BLaER1 treated with 17β-estradiol and CSF1 and Interleukin-3, amounts not matched to agents 10 nM and 100 nM (cell line): ENCODE measurements around the gene ARHGAP42.
A peak's percentile ranks its signal among the peaks of the same experiment; 100 is the strongest.

ENCODE experiments used
- H3K27ac ChIP-seq, 11 experiments: shearing (Covaris generic); formaldehyde crosslinking; 2 replicates each; pipeline ENCODE4 v1.8.1; 2022
- H3K27me3 ChIP-seq, 11 experiments: shearing (Covaris generic); formaldehyde crosslinking; 2 replicates each; pipeline ENCODE4 v1.8.1; 2022
- H3K36me3 ChIP-seq, 11 experiments: shearing (Covaris generic); formaldehyde crosslinking; 2 replicates each; pipeline ENCODE4 v1.8.1; 2022
- H3K4me1 ChIP-seq, 10 experiments: shearing (Covaris generic); formaldehyde crosslinking; 2 replicates each; pipeline ENCODE4 v1.8.1; 2022
- H3K4me2 ChIP-seq, 11 experiments: shearing (Covaris generic); formaldehyde crosslinking; 2 replicates each; pipeline ENCODE4 v1.8.1; 2022
- H3K4me3 ChIP-seq, 10 experiments: shearing (Covaris generic); formaldehyde crosslinking; 2 replicates each; pipeline ENCODE4 v1.8.1; 2022
- H3K9ac ChIP-seq, 11 experiments: shearing (Covaris generic); formaldehyde crosslinking; 2 replicates each; pipeline ENCODE4 v1.8.1; 2022
- H3K9me3 ChIP-seq, 11 experiments: shearing (Covaris generic); formaldehyde crosslinking; replicated peaks in 1 of 11; 2 replicates each; pipeline ENCODE4 v1.8.1; 2022
- H4K20me1 ChIP-seq, 11 experiments: shearing (Covaris generic); formaldehyde crosslinking; 2 replicates each; pipeline ENCODE4 v1.8.1; 2022
- Cebpa-rat ChIP-seq, 11 experiments: shearing (Covaris generic); IDR thresholded peaks; 2 replicates each; pipeline ENCODE4 v1.8.1; 2022

ARHGAP42 gene

GRCh38 chr11:100969008-100969407 lies 281.9 kb downstream of the ARHGAP42 start:
- H3K9ac ChIP-seq, result no peak overlapping the region
- no peaks in the 10 kb centered on the region for H3K27me3 ChIP-seq
- no peak overlapping the region for H3K4me3 ChIP-seq
- TF ChIP-seq Cebpa-rat (IDR thresholded peaks at IDR 0.05), result peak in 2 of 11 experiments; percentile 44 to 62; a peak in 2 of 22 replicates
- H4K20me1 ChIP-seq, result no peaks in the 10 kb centered on the region
- H3K9me3 ChIP-seq, result peaks cover 4 to 19% (median 13%) of the 10 kb centered on the region in 11 experiments; a peak in 12 of 22 replicates
- H3K4me2 ChIP-seq, result no peak overlapping the region
- peaks cover 7 to 64% (median 30%) of the 10 kb centered on the region in 11 experiments; a peak in 20 of 22 replicates for H3K36me3 ChIP-seq
- H3K27ac ChIP-seq, result no peak overlapping the region
- no peaks in the 10 kb centered on the region for H3K4me1 ChIP-seq

GRCh38 chr11:100970283-100971164 lies 283.4 kb downstream of the ARHGAP42 start:
- Histone ChIP-seq H3K9ac (no peak overlapping the region), H4K20me1 (no peaks in the 10 kb centered on the region), H3K9me3 (peaks cover 0 to 15% (median 9%) of the 10 kb centered on the region in 11 experiments; a peak in 10 of 22 replicates), H3K4me1 (no peaks in the 10 kb centered on the region), H3K27me3 (no peaks in the 10 kb centered on the region), H3K4me3 (no peak overlapping the region), H3K36me3 (peaks cover 0 to 64% (median 26%) of the 10 kb centered on the region in 11 experiments; a peak in 18 of 22 replicates), H3K27ac (no peak overlapping the region), H3K4me2 (no peak overlapping the region)
- no peak for TF ChIP-seq Cebpa-rat (IDR thresholded peaks at IDR 0.05)

- H3K27me3 ChIP-seq, result no peaks in the 10 kb centered on the region
- H4K20me1 ChIP-seq, result no peaks in the 10 kb centered on the region
- peaks cover 0 to 15% (median 9%) of the 10 kb centered on the region in 11 experiments; a peak in 10 of 22 replicates for H3K9me3 ChIP-seq
- peaks cover 7 to 64% (median 40%) of the 10 kb centered on the region in 11 experiments; a peak in 21 of 22 replicates for H3K36me3 ChIP-seq
- TF ChIP-seq Cebpa-rat (IDR thresholded peaks at IDR 0.05), result no peak
- H3K4me2 ChIP-seq, result no peak overlapping the region
- no peaks in the 10 kb centered on the region for H3K4me1 ChIP-seq
- H3K9ac ChIP-seq, result no peak overlapping the region
- H3K4me3 ChIP-seq, result no peak overlapping the region
- no peak overlapping the region for H3K27ac ChIP-seq
These were observed 285.0 kb downstream of the ARHGAP42 start for GRCh38 chr11:100972046-100972445.

- no peak overlapping the region for H3K4me3 ChIP-seq
- no peak for TF ChIP-seq Cebpa-rat (IDR thresholded peaks at IDR 0.05)
- no peaks in the 10 kb centered on the region for H3K27me3 ChIP-seq
These were observed 291.4 kb downstream of the ARHGAP42 start for GRCh38 chr11:100978442-100978841.

GRCh38 chr11:100978939-100979338 lies 291.9 kb downstream of the ARHGAP42 start:
- no peaks in the 10 kb centered on the region for H3K4me1 ChIP-seq
- H3K9ac ChIP-seq, result no peak overlapping the region
- H4K20me1 ChIP-seq, result no peaks in the 10 kb centered on the region; a peak in 1 of 22 replicates
- H3K4me2 ChIP-seq, result no peak overlapping the region
- TF ChIP-seq Cebpa-rat (IDR thresholded peaks at IDR 0.05), result no peak
- no peaks in the 10 kb centered on the region for H3K9me3 ChIP-seq
- no peak overlapping the region for H3K27ac ChIP-seq
- H3K27me3 ChIP-seq, result no peaks in the 10 kb centered on the region
- H3K4me3 ChIP-seq, result no peak overlapping the region
- peaks cover 11 to 65% (median 35%) of the 10 kb centered on the region in 11 experiments; a peak in 21 of 22 replicates for H3K36me3 ChIP-seq

More at GRCh38 chr11:100978442-100978841, 291.4 kb downstream of the ARHGAP42 start:
- H3K4me1 ChIP-seq, result no peaks in the 10 kb centered on the region
- no peak overlapping the region for H3K9ac ChIP-seq
- H4K20me1 ChIP-seq, result no peaks in the 10 kb centered on the region
- peaks cover 11 to 69% (median 35%) of the 10 kb centered on the region in 11 experiments; a peak in 21 of 22 replicates for H3K36me3 ChIP-seq
- H3K4me2 ChIP-seq, result no peak overlapping the region
- no peak overlapping the region for H3K27ac ChIP-seq
- H3K9me3 ChIP-seq, result no peaks in the 10 kb centered on the region

GRCh38 chr11:100980156-100980555 lies 293.1 kb downstream of the ARHGAP42 start:
- no peaks in the 10 kb centered on the region for H3K4me1 ChIP-seq
- no peaks in the 10 kb centered on the region for H3K9me3 ChIP-seq
- no peaks in the 10 kb centered on the region; a peak in 1 of 22 replicates for H4K20me1 ChIP-seq
- peaks cover 8 to 53% (median 24%) of the 10 kb centered on the region in 11 experiments; a peak in 21 of 22 replicates for H3K36me3 ChIP-seq
- H3K4me2 ChIP-seq, result no peak overlapping the region
- TF ChIP-seq Cebpa-rat (IDR thresholded peaks at IDR 0.05), result no peak
- no peak overlapping the region for H3K4me3 ChIP-seq
- H3K27me3 ChIP-seq, result no peaks in the 10 kb centered on the region
- H3K9ac ChIP-seq, result no peak overlapping the region
- no peak overlapping the region for H3K27ac ChIP-seq

- Histone ChIP-seq H3K36me3 (peaks cover 3 to 50% (median 13%) of the 10 kb centered on the region in 11 experiments; a peak in 20 of 22 replicates), H3K9ac (no peak overlapping the region), H3K4me2 (no peak overlapping the region), H3K27me3 (no peaks in the 10 kb centered on the region), H4K20me1 (no peaks in the 10 kb centered on the region; a peak in 1 of 22 replicates), H3K9me3 (no peaks in the 10 kb centered on the region), H3K4me3 (no peak overlapping the region), H3K27ac (no peak overlapping the region), H3K4me1 (no peaks in the 10 kb centered on the region)
- TF ChIP-seq Cebpa-rat (IDR thresholded peaks at IDR 0.05), result no peak
These were observed 294.2 kb downstream of the ARHGAP42 start for GRCh38 chr11:100981196-100981824.

- Histone ChIP-seq H3K4me1 (no peaks in the 10 kb centered on the region), H3K9ac (no peak overlapping the region)
These were observed 297.6 kb downstream of the ARHGAP42 start for GRCh38 chr11:100984668-100985067.

GRCh38 chr11:100990931-100991330 lies 303.8 kb downstream of the ARHGAP42 start:
- H3K4me1 ChIP-seq, result 0 out of 20 replicates have a peak, but pooled peaks cover 0 to 7% (median 0%) of the 10 kb centered on the region in 10 experiments
- TF ChIP-seq Cebpa-rat (IDR thresholded peaks at IDR 0.05), result no peak
- H3K4me3 ChIP-seq, result no peak overlapping the region
- H4K20me1 ChIP-seq, result no peaks in the 10 kb centered on the region
- H3K9me3 ChIP-seq, result no peaks in the 10 kb centered on the region
- no peak overlapping the region for H3K27ac ChIP-seq
- peaks cover 0 to 5% (median 0%) of the 10 kb centered on the region in 11 experiments; a peak in 2 of 22 replicates for H3K36me3 ChIP-seq
- H3K9ac ChIP-seq, result no peak overlapping the region
- H3K4me2 ChIP-seq, result no peak overlapping the region
- no peaks in the 10 kb centered on the region for H3K27me3 ChIP-seq

More at GRCh38 chr11:100984668-100985067, 297.6 kb downstream of the ARHGAP42 start:
- TF ChIP-seq Cebpa-rat (IDR thresholded peaks at IDR 0.05), result no peak
- H3K27ac ChIP-seq, result no peak overlapping the region
- H3K36me3 ChIP-seq, result peaks cover 0 to 20% (median 0%) of the 10 kb centered on the region in 11 experiments; a peak in 3 of 22 replicates
- H3K27me3 ChIP-seq, result no peaks in the 10 kb centered on the region
- no peak overlapping the region for H3K4me2 ChIP-seq
- no peak overlapping the region for H3K4me3 ChIP-seq
- H4K20me1 ChIP-seq, result no peaks in the 10 kb centered on the region; a peak in 1 of 22 replicates
- H3K9me3 ChIP-seq, result no peaks in the 10 kb centered on the region
